NCI-H1105 (cell line): ENCODE measurements around the gene ASB16.

Source experiments
- DNase-seq: peaks from one replicate; lab custom pipeline; 2025; lab: John Stamatoyannopoulos, UW

ASB16 gene

DNA sequence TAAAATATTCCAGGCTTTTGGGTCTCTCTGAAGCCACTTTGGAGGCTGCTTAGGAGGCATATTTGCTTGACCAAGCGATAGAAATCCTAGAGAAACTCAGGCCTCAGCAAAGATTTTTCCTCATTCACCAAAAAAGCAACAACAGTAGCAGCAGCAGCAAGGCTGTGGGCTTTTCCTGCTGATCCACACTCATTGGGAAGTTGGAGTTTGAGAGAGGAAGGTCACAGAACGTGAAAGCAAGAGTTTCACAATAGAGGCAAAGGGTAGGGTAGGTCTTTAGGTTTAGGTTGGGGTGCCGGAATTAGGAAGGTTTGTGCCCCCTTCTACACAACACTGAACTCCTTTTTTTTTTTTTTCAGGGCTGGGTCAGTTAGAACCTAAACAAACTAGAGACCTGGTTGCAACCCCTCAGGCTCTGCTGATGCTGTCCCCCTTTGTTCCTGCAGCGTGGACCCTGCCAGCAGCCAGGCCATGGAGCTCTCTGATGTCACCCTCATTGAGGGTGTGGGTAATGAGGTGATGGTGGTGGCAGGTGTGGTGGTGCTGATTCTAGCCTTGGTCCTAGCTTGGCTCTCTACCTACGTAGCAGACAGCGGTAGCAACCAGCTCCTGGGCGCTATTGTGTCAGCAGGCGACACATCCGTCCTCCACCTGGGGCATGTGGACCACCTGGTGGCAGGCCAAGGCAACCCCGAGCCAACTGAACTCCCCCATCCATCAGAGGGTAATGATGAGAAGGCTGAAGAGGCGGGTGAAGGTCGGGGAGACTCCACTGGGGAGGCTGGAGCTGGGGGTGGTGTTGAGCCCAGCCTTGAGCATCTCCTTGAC, 18.3 kb downstream of the ASB16 start:
- DNase-seq = no peak

DNA sequence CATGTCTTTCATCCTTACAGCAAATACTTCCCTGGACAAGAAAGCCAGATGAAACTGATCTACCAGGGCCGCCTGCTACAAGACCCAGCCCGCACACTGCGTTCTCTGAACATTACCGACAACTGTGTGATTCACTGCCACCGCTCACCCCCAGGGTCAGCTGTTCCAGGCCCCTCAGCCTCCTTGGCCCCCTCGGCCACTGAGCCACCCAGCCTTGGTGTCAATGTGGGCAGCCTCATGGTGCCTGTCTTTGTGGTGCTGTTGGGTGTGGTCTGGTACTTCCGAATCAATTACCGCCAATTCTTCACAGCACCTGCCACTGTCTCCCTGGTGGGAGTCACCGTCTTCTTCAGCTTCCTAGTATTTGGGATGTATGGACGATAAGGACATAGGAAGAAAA, 20.0 kb downstream of the ASB16 start:
- no peak for DNase-seq

DNA sequence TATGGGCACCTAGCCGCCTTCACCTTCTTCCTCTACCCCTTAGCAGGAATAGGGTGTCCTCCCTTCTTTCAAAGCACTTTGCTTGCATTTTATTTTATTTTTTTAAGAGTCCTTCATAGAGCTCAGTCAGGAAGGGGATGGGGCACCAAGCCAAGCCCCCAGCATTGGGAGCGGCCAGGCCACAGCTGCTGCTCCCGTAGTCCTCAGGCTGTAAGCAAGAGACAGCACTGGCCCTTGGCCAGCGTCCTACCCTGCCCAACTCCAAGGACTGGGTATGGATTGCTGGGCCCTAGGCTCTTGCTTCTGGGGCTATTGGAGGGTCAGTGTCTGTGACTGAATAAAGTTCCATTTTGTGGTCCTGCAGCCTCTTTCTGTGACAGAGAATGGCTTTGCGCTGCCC, 20.9 kb downstream of the ASB16 start:
- no peak for DNase-seq

DNA sequence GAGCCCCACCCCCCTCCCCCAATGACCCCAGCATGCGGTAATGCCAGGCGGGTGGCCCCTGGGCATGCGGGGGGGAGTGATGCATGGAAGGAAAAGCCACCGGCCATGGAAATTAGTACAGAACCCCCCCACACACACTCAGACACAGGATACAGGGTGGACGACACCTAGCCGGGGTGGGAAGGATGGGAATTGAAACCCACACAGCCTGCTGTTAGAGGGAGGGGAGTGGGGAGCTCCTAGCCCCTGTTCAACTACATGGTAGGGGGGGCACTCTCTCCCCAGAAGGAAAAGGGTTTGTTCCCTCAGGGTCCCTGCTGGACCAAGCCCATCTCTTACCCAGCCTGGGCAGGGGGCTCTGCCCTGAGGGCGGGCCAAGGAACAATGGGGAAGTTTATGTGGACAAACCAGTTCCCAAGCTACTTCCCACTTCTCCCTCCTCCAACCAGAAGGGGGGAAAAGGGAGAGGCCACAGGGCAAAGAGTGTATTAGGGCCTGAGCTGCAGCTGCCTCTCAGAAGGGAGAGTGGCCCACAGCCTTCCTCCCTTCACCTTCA, 21.5 kb downstream of the ASB16 start:
- no peak for DNase-seq

DNA sequence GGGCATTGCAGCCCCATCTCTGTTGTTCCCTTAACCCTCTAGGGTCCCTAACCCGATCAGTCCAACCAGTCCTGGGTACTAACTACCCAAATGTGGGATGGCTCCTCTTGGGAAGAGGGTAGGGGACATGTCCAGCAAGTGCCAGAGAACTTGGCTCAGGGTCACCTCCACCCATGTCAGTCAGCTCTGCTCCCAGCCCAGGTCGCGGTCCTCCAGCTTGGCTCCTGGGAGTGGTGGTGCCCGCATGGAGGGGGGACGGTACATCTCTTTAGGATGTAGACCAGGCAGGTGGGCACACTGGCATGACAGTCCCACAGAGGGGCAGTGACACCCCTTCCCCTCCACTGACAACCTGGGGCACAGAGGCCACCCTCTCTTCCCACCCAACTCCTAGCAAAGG, 22.2 kb downstream of the ASB16 start:
- no peak for DNase-seq

DNA sequence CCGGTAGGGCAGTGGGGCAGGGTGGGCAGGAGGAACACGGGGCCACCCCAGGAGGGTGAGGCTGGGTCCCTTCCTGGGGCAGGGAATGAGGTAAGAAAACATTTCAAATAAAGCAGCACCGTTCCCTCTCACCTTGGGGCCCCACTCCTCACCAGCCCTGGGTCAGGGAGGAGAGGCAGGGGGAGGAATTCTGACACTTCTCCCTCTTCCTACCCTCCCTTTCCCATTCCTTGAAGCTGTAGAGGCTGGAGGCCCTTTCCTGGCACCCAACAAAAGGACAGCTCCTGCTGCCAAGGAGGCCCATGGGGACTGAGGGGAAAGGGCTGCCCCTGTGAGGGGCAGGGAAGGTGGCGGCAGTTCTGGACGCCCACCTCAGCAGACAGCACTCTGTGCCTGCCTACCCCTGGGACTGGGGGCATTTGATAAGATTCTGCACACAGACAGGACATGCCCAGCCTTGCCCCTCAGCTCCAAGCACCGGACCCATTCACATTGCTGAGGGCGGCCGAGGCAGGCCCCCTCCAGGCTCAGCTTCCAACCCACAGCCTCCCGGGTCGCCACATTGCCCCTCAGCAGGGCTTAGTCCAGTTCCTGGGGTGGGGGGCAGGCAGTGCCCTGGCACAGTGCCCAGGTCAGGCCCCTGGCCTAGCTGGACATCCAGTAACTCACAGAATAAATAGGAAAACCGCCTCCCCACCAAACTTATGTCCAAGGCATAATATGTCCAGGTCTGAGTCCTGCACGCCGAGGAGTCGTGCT, 23.0 kb downstream of the ASB16 start:
- no peak for DNase-seq

DNA sequence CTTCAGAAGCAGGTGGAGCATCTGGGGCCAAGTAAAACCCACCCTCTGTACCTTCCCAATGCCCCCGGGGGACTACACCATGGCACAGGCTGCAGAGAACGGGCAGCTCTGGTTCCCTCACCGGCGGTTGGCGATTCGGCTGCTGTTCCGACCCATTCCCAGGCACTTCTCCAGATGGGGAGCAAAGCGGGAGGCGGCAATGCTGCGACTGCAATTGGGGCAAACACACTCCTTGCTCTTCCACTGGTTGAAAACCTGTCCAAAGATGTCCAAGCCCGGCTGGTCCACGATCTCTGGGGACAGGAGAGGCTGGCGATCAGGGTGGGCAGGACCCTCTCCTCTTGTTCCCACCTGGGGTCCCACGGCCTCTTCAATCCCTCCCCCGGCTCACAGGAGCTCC, 26.6 kb downstream of the ASB16 start:
- no peak for DNase-seq

DNA sequence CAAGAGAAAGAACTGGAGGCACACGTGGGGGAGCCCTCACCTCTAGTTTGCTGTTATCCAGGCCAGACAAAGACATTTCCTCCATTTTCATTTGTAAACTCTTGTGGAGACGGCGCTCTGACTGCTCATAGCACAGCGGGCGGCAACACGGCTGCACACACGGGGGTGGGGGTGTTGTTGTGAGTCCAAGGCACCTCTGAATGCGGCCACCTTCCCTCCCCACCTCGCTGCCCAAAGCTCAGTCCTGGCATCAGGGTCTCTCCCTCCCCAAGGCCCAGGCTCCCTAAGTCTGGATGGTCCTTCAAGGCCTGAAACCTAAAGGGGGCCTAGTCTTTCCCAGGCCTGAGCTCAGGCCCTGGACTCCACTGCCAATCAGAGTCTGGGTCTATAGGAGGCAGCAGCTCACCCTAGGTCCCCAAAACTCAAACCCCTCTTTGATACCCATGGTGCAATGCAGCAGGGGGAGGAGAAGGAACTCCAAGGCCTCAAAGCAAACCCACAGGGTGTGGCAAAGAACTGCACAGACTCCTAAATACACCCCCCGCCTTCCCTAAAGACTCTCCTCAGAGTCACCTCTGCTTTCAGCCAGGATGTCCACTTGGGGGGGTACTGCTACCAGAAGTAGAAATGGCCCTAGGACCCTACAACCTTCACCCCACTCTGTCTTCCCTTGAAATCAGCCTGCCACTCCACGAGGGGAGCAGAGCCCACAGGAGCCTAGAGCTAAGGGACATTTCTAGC, 27.6 kb downstream of the ASB16 start:
- DNase-seq = no peak

DNA sequence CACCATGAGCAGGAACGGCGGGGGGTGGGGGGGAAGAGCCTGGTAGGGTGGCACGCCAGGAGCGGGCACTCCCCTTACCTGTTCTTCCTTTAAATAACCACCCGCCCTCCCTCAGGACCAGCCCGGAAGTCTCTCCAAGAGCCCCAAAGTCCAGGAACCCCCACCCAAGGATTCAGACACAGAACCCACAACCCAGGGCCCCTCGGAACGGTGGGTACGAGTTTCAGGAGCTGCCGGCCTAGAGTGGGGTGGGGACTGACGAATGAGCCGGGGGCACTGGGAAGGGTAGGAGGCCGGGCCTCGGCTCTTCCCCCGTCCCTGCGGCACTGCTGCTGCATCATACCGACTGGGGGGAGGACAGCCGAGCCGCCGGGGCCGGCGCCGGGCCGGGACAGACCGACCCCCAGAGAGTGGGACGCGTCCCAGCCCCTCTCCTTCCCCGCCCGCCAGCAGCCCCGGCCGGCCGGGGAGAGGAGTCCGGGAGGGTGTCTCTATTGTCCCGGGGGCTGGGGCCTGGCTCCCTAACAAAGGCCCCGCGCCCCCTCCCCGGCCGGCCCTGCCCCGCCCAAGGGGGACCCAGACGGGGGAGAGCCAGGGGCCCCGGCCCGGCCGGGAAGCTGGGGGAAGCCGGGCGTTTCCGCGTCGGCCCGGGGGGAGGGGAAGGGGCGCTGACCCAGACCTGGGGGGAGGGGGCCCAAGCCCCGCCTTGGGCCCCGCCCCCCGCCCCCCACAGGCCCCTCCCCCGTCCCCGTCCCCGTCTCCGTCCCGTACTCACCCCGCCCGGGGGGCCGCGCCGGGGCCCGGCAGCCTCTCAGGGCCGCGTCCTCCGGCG, 28.4 kb downstream of the ASB16 start:
- DNase-seq = no peak

DNA sequence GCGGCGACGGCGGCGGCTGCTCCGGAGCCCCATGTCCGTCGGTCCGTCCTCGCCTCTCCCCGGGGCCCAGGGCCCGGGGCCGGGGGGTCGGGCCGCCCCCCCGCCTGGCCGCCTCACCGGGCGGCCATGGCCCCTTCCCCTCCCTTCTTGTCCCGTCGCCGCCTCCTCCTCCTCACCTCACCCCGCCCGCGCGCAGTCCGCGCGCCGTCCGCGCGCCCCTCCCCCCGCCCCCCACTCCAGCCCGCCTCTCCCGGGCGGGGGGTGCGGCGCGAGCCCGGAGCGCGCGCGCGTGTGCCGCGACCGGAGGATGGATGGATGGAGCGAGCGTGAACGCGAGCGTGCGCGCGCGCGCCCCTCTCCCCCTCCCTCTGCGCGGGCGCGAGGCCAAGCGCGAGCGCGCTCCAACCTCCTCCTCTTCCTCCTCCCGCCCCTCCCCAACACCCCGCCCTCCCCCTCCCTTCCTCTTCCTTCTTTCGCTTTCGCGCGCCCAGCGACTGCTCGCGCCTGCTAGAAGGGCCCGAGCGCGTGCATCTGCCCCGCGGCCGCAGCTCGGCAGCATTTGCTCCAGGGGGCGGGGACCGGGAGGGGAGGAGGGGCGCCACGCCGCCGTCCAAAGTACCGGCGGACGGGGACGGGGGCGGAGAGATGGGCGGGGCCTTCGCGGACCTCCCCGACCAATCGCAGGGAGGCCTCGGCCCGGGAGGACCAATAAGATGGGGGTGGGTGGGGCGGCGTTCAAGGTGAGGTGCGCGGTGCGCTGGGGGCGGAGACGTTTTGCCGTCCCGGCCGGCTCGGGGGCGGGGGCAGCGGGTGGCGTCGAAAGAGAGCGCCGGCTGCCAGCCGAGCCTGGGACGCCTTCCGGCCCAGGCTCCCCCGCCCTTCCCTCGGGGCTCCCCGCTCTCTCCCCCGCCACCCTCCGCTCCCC, 29.3 kb downstream of the ASB16 start, which contains the start of gene ATXN7L3:
TSS of gene ATXN7L3 (minus strand) at position 332 of the 925 bp plus-strand sequence. CDS start 1,814 bp downstream, outside the sequence.
- peak; percentile 96 for DNase-seq

DNA sequence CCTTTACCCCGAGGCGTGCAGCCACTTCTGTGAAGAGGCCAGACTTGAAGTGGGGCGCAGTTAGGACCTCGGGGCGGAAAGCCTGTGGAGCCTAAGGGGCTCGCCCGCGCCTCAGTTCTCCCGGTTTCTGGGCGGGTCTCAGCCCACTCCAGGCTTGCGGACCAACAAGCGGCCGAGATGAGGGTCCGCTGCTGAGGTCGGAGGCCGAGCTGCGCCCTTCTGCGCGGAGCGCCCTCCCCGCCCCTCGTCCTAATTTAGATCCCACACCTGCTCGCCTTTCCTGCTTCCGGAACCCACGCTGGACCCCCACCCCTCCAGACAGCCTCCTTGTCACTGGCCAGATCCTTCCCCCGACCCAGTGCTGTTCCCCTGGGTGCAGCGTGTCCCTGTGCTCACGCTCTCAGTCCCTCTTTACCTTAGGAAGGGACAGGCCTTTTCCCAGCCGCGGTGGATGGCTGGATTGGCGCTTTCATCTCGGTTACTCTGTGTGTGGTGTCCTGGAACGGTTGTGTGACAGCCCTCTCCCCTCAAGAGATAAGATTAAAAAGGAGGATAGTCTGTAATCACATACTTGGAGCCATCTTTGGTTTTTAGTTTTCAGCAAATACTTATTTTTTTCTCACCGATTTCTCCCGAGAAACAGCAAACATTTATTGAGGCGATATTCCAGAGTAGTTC, 30.1 kb downstream of the ASB16 start:
- peak; percentile 40 for DNase-seq

DNA sequence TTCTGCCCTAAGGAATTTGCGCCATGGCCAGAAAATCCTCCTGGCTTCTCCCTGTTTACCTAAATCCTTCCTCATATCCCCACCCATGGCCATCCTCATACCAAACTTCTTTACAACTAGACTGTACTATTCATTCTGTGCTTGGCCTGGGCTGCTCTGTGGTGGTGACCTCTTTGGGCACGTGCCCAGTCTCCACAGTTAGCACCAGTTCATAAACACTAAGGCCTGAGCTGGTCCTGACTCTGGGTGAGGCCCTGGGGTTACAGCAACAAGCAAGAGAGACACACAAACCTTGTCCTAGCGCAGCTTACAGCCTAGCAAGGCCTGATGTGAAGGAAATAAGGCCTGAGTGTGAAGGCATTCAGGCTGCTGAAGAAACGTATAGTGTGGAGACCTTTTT, 32.3 kb downstream of the ASB16 start:
- no peak for DNase-seq

DNA sequence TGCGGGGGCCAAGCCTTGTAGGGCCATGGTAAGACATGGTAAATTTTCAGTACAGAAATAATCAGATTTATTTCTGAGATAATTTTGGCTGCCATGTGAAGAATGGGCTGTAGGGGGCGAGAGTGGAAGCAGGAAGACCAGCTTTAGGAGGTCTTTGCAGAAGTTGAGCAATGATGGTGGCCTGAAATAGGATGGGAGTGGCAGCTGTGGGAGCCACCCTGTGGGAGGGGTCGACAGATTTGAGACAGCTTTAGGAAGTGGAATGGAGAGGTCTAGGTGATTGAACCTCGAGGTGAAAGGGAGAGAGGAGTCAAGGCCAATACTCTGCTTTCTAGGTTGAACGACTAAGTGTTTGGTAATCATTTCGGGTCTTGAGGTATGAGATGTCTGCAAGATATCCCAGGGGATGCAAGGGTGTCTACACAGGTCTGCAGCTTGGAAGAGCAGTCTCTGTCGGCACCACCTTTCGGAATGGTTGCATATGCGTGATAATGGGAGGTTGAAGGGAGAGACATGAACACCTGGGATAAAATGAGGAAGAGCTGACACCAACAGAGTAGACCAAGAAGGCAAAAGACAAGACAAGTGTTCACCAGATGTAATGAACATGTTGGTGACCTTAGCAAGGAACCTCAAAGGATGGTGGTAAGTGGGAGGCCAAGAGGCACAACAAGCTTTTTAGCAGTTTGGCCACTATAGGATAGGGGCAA, 33.4 kb downstream of the ASB16 start:
- DNase-seq = peak; percentile 9

DNA sequence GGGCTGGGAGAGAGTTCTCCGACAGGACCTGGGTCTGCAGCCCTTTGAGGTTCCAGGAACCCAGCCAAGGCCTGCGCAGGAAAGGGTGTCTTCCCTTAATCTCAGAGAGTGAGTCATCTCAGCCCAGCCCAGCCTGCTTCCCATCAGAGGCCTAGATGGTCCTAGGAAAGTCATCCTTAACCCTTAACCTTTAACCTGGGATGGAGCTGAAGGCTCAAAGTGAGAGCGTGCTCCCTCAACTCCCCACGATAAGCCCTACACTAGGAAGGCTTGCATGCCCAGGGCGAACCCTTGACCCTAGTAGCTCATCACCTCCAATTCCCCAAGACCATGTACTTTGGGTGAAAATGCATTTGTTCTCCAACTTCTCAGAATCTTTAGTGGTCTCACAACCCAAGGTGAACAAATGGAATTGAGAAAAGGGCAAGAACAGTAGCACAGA, 34.0 kb downstream of the ASB16 start:
- no peak for DNase-seq

DNA sequence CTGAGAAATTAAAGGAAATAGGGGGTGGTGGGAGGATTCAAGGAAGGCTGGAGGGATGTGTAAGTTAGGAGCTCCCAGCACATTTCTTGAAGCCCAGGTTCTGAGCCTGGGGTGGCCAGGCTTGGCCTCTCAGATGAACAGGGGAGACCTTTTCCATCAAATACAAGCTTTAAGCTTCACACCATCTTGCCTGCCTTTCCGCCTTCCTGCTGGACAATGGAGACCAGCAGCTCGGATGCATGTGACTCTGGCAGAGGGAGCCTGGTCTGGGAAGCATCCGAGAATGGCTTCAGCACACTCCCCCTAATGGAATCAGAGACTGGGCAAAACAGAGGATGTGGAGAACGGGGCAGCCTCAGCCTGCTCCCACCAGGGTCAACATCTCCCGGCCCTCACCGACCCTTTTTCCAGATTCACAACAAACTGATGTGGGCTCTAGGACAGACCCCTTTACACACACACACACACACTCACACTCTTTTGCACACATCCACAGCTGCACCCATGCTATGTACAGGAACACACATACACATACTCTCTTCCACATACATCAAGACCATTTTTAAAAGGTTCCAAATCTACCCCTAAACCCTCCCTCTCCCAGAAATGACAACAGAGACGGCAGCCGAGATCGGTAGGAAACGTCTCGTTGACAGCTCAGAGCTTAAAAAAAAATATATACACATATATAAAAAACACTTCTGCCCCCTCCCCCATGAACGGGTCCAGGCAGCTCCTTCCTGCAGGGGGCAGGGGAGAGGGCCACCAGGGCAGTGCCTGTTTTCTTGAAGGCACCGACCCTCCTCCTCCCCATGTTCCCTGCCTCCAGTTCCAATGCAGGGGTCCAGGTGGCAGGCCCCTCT, 35.7 kb downstream of the ASB16 start:
- DNase-seq = no peak

DNA sequence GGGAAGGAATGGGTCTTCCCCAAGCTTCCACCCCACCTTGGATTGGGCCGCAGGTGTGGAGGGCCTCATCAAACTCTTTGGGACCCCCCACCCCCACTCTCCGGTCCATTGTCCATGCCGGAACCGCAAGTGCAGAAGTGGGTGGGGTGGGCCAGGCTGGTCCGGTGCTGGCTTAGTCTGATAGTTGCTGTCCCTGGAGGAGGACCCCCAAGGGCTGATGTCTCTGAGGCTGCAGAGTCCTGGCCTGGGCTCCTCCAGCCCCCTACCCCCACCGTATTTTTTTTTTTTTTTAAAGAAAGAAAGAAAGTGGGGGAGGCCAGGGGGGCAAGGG, 36.3 kb downstream of the ASB16 start:
- DNase-seq = no peak

DNA sequence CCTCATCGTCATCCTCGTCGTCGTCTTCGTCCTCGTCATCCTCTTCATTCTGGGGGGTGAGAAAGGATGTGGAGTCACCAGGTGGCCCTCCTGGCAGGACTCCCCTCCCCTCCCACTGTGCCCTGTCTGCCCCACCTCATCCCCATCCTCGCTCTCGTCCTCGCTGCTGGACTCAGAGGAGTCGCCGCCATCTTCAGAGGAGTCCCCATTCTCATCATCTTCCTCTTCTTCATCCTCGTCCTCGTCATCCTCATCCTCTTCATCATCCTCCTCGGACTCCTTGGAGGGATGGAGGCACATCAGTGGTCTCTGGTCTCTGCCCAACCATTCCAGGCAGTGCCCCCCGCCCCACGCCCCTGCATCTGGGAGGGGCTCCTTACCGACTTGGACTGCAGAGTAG, 36.8 kb downstream of the ASB16 start:
- no peak for DNase-seq

DNA sequence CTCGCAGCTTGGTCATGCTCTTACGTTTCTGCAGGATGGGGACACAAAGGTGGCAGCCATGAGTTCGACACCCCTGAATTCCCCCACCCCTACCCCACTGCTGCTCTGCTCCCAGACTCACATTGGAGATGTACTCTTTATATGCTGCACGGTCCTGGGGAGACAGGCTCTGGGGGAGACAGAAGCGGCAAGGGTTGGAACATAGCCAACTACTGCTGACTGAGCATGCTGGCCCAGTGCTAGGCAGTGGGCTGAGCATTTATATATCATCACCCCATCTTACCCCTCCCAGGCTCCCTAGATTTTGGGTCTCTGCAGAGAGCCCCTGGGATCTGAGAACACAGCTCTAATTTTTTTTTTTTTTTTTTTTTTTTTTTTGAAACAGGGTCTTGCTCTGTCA, 37.2 kb downstream of the ASB16 start:
- no peak for DNase-seq
